ENCODE results near the gene NUFIP2. TPM values are rescaled to one million over a fixed set of nuclear protein-coding genes. Genes with fewer than 3 reads are reported as not detected.

NUFIP2 gene
- total and polyA plus RNA-seq, 3 experiments from 2014 or later = 14.7 to 73.5 (median 71.4) TPM

DNA sequence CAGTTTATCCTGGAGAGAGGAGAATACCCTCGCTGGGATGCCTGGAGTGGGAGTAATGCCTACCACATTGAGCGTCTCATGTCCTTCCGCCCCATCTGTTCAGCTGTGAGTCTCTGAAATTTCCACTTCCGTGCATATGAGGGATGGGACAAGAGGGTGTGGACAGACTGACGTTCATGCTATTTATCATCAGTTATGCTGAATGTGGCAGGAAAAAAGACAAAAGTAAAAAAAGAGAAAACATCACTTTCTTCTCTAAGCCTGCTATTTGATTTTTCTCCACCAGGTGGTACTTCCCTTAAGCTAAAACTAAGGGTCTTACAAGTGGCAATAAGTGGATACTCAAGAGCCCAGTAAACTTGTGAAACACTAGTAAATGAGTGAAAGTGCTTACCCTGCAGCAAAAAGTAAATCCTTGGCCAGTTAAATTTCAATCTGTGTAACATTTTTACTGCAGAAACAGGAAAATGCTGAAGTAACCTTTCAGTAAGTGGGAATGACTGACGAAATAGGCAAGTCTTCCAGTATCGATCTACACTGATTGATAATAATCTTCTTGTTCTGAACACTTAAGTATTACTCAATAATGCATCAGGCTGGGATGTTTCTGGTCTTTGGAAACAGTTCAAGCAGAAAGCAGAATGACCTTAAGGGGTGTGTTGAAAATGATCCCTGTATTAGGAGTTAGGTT is 41.7 kb downstream of the NUFIP2 start:
- H3K4me3 Mint-ChIP-seq = no peak overlapping the region
- Histone ChIP-seq H3K4me3 (ENCODE audit: low read length) (no peak overlapping the region), H3K4me1 (ENCODE audit: insufficient read depth, low read length) (no peaks in the 10 kb centered on the region), H3K27me3 (ENCODE audit: insufficient read depth, low read length, poor library complexity, severe bottlenecking) (no peaks in the 10 kb centered on the region), H3K27ac (ENCODE audit: low read depth, low read length) (no peak overlapping the region), H3K9me3 (ENCODE audit: low read length) (no peaks in the 10 kb centered on the region), H3K36me3 (ENCODE audit: insufficient read depth, low read length) (no peaks in the 10 kb centered on the region)
- peaks cover 12 to 17% (median 12%) of the 10 kb centered on the region in 3 donors for H3K4me1 Mint-ChIP-seq
- peak overlapping the region in 3 of 8 donors; percentile 8 to 83 (median 75) for H3K27ac Mint-ChIP-seq
- H3K27me3 Mint-ChIP-seq = no peaks in the 10 kb centered on the region
- POLR2A ChIA-PET = no interaction called here
- peak in 1 of 5 donors; percentile 9 for DNase-seq
- H3K9me3 Mint-ChIP-seq = no peaks in the 10 kb centered on the region
- CTCF ChIA-PET = interaction anchor here (1.0 to 1.8 kb wide), 3 partner anchors 15 to 40 kb away, joined by 3 to 6 read pairs (median 3); no protein-coding TSS in a partner anchor
- peaks cover 0 to 29% (median 4%) of the 10 kb centered on the region in 3 donors for H3K36me3 Mint-ChIP-seq

DNA sequence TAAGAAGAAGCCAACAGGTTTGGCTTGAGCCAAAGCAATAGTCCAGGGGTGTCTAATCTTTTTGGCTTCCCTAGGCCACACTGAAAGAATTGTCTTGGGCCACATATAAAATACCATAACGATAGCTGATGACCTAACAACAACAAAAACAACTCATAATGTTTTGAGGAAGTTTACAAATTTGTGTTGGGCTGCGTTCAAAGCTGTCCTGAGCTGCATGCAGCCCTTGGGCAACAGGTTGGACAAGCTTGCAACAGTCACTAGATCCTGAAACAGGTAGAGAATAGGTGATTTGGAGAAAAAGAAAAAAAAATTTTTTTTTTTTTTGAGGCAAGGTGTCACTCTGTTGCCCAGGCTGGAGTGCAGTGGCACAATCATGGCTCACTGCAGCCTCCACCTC is 42.8 kb downstream of the NUFIP2 start:
- ChIA-PET CTCF (interaction anchor here (0.9 to 1.8 kb wide), 4 partner anchors 14 to 119 kb away, joined by 3 to 6 read pairs (median 3); no protein-coding TSS in a partner anchor), POLR2A (no interaction called here)
- Histone ChIP-seq H3K4me3 (ENCODE audit: low read length) (no peak overlapping the region), H3K4me1 (ENCODE audit: insufficient read depth, low read length) (no peaks in the 10 kb centered on the region), H3K36me3 (ENCODE audit: insufficient read depth, low read length) (no peaks in the 10 kb centered on the region), H3K27ac (ENCODE audit: low read depth, low read length) (no peak overlapping the region), H3K27me3 (ENCODE audit: insufficient read depth, low read length, poor library complexity, severe bottlenecking) (no peaks in the 10 kb centered on the region), H3K9me3 (ENCODE audit: low read length) (no peaks in the 10 kb centered on the region)
- Mint-ChIP-seq H3K4me1 (peaks cover 4 to 8% (median 4%) of the 10 kb centered on the region in 3 donors), H3K27ac (no peak overlapping the region), H3K4me3 (no peak overlapping the region), H3K36me3 (peaks cover 0 to 21% (median 3%) of the 10 kb centered on the region in 3 donors), H3K9me3 (no peaks in the 10 kb centered on the region), H3K27me3 (no peaks in the 10 kb centered on the region)
- no peak for DNase-seq

DNA sequence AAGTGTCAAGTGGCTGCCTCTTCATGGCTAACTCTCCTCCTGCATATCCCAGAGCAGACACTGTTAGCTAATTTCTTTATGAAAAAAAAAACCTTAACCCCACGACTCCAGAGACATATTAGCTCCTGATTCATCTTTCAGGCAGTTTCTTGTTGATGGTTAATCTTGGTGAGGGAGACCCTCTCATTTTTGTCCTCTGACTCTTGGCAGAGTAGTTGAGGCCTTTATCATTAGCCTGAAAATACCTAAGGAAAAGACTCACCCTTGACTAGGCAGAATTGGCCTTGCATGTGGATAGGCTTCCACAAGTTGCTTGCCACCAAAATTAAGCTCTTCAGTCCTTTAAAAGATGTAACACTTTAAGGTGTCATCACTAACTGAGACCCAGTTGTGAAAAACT is 43.3 kb downstream of the NUFIP2 start:
- no peaks in the 10 kb centered on the region for H3K4me1 ChIP-seq (ENCODE audit: insufficient read depth, low read length)
- no peaks in the 10 kb centered on the region for H3K36me3 ChIP-seq (ENCODE audit: insufficient read depth, low read length)
- Mint-ChIP-seq H3K36me3 (peaks cover 0 to 17% (median 3%) of the 10 kb centered on the region in 3 donors), H3K4me1 (peaks cover 0 to 6% (median 4%) of the 10 kb centered on the region in 3 donors), H3K27me3 (no peaks in the 10 kb centered on the region), H3K9me3 (no peaks in the 10 kb centered on the region), H3K27ac (peak overlapping the region in 1 of 8 donors; percentile 14), H3K4me3 (no peak overlapping the region)
- ChIA-PET POLR2A (no interaction called here), CTCF (interaction anchor here (0.9 to 1.8 kb wide), 5 partner anchors 13 to 119 kb away, joined by 3 to 7 read pairs (median 3); no protein-coding TSS in a partner anchor)
- H3K27me3 ChIP-seq (ENCODE audit: insufficient read depth, low read length, poor library complexity, severe bottlenecking) = no peaks in the 10 kb centered on the region
- H3K9me3 ChIP-seq (ENCODE audit: low read length) = no peaks in the 10 kb centered on the region
- DNase-seq = no peak
- no peak overlapping the region for H3K27ac ChIP-seq (ENCODE audit: low read depth, low read length)
- H3K4me3 ChIP-seq (ENCODE audit: low read length) = no peak overlapping the region

DNA sequence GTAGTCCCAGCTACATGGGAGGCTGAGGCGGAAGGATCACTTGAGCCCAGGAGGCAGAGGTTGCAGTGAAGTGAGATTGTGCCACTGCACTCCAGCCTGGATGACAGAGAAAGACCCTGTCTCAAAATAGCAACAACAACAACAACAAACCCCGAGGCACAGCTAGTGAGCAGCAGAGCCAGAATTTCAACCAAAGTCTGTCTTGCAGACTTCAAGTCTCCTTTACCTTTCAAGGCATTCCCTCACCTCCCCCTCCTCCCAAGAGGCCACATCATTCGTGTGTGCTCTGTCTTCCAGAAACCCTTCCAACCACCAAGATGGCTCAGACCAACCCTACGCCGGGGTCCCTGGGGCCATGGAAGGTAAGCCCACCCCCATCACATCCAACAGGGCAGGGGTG is 45.1 kb downstream of the NUFIP2 start:
- no peak for DNase-seq
- H3K4me3 ChIP-seq (ENCODE audit: low read length) = no peak overlapping the region
- H3K9me3 ChIP-seq (ENCODE audit: low read length) = no peaks in the 10 kb centered on the region
- H3K36me3 ChIP-seq (ENCODE audit: insufficient read depth, low read length) = no peaks in the 10 kb centered on the region
- H3K4me1 ChIP-seq (ENCODE audit: insufficient read depth, low read length) = no peaks in the 10 kb centered on the region
- H3K27me3 Mint-ChIP-seq = no peaks in the 10 kb centered on the region
- CTCF ChIA-PET = no interaction called here
- no peak overlapping the region for H3K4me3 Mint-ChIP-seq
- no peaks in the 10 kb centered on the region for H3K27me3 ChIP-seq (ENCODE audit: insufficient read depth, low read length, poor library complexity, severe bottlenecking)
- H3K36me3 Mint-ChIP-seq = peaks cover 0 to 6% (median 0%) of the 10 kb centered on the region in 3 donors
- H3K27ac Mint-ChIP-seq = peak overlapping the region in 1 of 8 donors; percentile 37
- POLR2A ChIA-PET = no interaction called here
- no peak overlapping the region for H3K27ac ChIP-seq (ENCODE audit: low read depth, low read length)
- no peaks in the 10 kb centered on the region for H3K9me3 Mint-ChIP-seq
- H3K4me1 Mint-ChIP-seq = peaks cover 0 to 6% (median 0%) of the 10 kb centered on the region in 3 donors

DNA sequence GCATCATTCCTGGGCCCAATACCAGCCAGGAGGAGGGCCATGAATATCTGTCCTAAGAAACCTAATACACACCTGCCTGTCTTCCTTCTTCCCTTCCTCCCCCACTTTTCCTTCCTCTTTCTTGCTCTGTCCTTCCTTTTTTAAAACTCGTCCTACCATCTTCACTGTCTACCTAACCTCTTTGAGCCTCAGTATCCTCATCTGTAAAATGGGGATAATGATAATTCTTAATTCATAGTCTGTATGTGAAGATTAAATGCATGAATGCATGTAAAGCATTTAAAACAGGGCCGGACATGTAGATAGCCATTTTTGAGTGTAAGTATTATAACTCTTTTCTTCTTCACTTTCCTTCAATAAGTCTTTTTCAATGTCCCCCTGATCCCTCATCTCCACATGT is 46.7 kb downstream of the NUFIP2 start:
- H3K36me3 ChIP-seq (ENCODE audit: insufficient read depth, low read length) = no peaks in the 10 kb centered on the region
- CTCF ChIA-PET = no interaction called here
- no peaks in the 10 kb centered on the region for H3K9me3 ChIP-seq (ENCODE audit: low read length)
- no peaks in the 10 kb centered on the region for H3K27me3 Mint-ChIP-seq
- H3K9me3 Mint-ChIP-seq = no peaks in the 10 kb centered on the region
- H3K27ac Mint-ChIP-seq = peak overlapping the region in 4 of 8 donors; percentile 24 to 54 (median 40)
- no peak for DNase-seq
- POLR2A ChIA-PET = no interaction called here
- H3K4me1 Mint-ChIP-seq = peaks cover 0 to 3% (median 0%) of the 10 kb centered on the region in 3 donors
- no peak overlapping the region for H3K4me3 Mint-ChIP-seq
- H3K4me1 ChIP-seq (ENCODE audit: insufficient read depth, low read length) = no peaks in the 10 kb centered on the region
- H3K36me3 Mint-ChIP-seq = peaks cover 0 to 3% (median 0%) of the 10 kb centered on the region in 3 donors
- no peak overlapping the region for H3K27ac ChIP-seq (ENCODE audit: low read depth, low read length)
- H3K4me3 ChIP-seq (ENCODE audit: low read length) = no peak overlapping the region
- H3K27me3 ChIP-seq (ENCODE audit: insufficient read depth, low read length, poor library complexity, severe bottlenecking) = no peaks in the 10 kb centered on the region

DNA sequence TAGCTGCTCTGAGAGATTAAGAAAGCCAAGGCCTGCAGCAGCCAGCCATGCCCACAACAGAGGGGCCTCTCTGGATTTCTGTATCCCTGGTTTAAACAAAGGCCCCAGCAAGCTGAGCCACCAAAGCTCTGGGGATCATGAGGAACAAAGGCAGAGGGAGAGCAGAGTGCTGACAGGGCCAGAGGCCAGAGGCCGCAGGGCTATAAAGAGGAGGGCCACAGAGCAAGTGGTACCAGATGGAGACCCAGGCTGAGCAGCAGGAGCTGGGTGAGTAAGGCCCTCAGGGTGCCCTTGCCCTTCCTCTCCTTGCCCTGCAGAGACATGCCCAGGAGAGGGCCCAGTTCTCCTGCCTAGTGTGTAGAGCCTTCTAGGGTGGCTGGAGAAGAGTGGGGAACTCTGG is 47.3 kb downstream of the NUFIP2 start, which contains the start of gene CRYBA1:
Gene CRYBA1 (plus strand): TSS at position 232 of the 400 bp plus-strand sequence. CDS start 5 bp downstream, at position 237.
- Mint-ChIP-seq H3K27me3 (no peaks in the 10 kb centered on the region), H3K9me3 (no peaks in the 10 kb centered on the region), H3K27ac (peak within 1 kb of the TSS in 4 of 8 donors; percentile 24 to 71 (median 40)), H3K36me3 (peaks cover 0 to 1% (median 0%) of the 10 kb centered on the region in 3 donors), H3K4me1 (no peaks in the 10 kb centered on the region), H3K4me3 (no peak within 1 kb of the TSS)
- POLR2A ChIA-PET = no interaction called here
- Histone ChIP-seq H3K27ac (ENCODE audit: low read depth, low read length) (no peak within 1 kb of the TSS), H3K4me1 (ENCODE audit: insufficient read depth, low read length) (no peaks in the 10 kb centered on the region), H3K4me3 (ENCODE audit: low read length) (no peak within 1 kb of the TSS), H3K9me3 (ENCODE audit: low read length) (no peaks in the 10 kb centered on the region), H3K27me3 (ENCODE audit: insufficient read depth, low read length, poor library complexity, severe bottlenecking) (no peaks in the 10 kb centered on the region), H3K36me3 (ENCODE audit: insufficient read depth, low read length) (no peaks in the 10 kb centered on the region)
- DNase-seq = no peak
- CTCF ChIA-PET = no interaction called here

DNA sequence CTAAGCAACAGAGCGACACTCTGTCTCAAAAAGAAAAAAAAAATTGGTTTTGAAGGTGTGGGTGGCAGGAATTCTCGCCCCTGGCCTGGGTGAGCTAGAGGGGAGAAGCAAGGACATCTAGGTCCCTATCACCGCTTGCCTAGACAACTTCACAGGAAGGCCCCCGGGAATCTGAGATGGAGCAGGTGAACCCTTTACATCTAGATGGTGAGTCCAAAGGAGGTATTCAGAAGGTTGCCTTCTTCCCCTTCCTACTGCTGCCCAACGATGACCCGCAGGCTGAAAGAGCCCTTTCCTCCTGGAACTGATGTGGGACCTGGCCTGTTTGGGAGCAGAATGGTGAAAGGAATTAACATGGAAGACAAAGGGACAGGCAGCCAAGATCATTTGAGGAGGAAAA is 48.5 kb downstream of the NUFIP2 start:
- POLR2A ChIA-PET = interaction anchor here (0.6 kb wide), 1 partner anchor 138 kb away, joined by 4 read pairs; no protein-coding TSS in a partner anchor
- H3K27ac Mint-ChIP-seq = no peak overlapping the region
- no peak overlapping the region for H3K27ac ChIP-seq (ENCODE audit: low read depth, low read length)
- no peak for DNase-seq
- no peak overlapping the region for H3K4me3 Mint-ChIP-seq
- H3K36me3 ChIP-seq (ENCODE audit: insufficient read depth, low read length) = no peaks in the 10 kb centered on the region
- no peaks in the 10 kb centered on the region for H3K36me3 Mint-ChIP-seq
- no peaks in the 10 kb centered on the region for H3K4me1 Mint-ChIP-seq
- no peaks in the 10 kb centered on the region for H3K27me3 ChIP-seq (ENCODE audit: insufficient read depth, low read length, poor library complexity, severe bottlenecking)
- no peak overlapping the region for H3K4me3 ChIP-seq (ENCODE audit: low read length)
- no peaks in the 10 kb centered on the region for H3K9me3 Mint-ChIP-seq
- no peaks in the 10 kb centered on the region for H3K27me3 Mint-ChIP-seq
- CTCF ChIA-PET = interaction anchor here (1.5 kb wide), 1 partner anchor 8 kb away, joined by 4 read pairs; no protein-coding TSS in a partner anchor
- no peaks in the 10 kb centered on the region for H3K4me1 ChIP-seq (ENCODE audit: insufficient read depth, low read length)
- H3K9me3 ChIP-seq (ENCODE audit: low read length) = no peaks in the 10 kb centered on the region

DNA sequence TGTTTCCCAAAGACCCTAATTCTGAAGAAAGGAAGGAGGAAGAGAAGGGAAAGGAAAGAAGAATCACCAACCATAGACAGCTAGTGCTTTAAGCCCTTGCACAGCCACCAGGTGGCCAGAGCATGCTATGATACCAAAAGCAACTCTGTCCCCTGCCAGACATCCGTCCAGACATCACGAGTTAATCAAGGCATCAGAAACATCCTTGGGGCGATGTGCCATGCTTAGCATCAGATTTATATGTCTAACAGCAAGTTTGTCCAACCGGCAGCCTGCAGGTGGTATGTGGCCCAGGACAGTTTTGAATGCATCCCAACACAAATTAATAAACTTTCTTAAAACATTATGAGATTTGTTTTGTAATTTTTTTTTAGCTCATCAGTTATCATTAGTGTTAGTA is 50.2 kb downstream of the NUFIP2 start:
- Mint-ChIP-seq H3K36me3 (no peaks in the 10 kb centered on the region), H3K27me3 (no peaks in the 10 kb centered on the region), H3K9me3 (no peaks in the 10 kb centered on the region), H3K4me3 (no peak overlapping the region), H3K27ac (peak overlapping the region in 1 of 8 donors; percentile 68), H3K4me1 (no peaks in the 10 kb centered on the region)
- H3K4me3 ChIP-seq (ENCODE audit: low read length) = no peak overlapping the region
- ChIA-PET CTCF (no interaction called here), POLR2A (no interaction called here)
- H3K27me3 ChIP-seq (ENCODE audit: insufficient read depth, low read length, poor library complexity, severe bottlenecking) = no peaks in the 10 kb centered on the region
- H3K4me1 ChIP-seq (ENCODE audit: insufficient read depth, low read length) = no peaks in the 10 kb centered on the region
- no peak overlapping the region for H3K27ac ChIP-seq (ENCODE audit: low read depth, low read length)
- no peaks in the 10 kb centered on the region for H3K9me3 ChIP-seq (ENCODE audit: low read length)
- no peak for DNase-seq
- H3K36me3 ChIP-seq (ENCODE audit: insufficient read depth, low read length) = no peaks in the 10 kb centered on the region
